Glutamatergic neuron (in vitro differentiated cells): ENCODE results near the gene TMEM225B. TPM values are rescaled to one million over a fixed set of nuclear protein-coding genes. Genes with fewer than 3 reads are reported as not detected.

Experiments
- DNase-seq: peaks from one replicate; pipeline ENCODE4 v3.0.0; 2022
- H3K27ac Mint-ChIP-seq: one replicate; pipeline ENCODE4 v1.8.0; 2020; ENCODE audit warnings: mild to moderate bottlenecking, mixed read lengths, inconsistent platforms; ENCODE audit not compliant: unreplicated experiment
- H3K27me3 Mint-ChIP-seq: one replicate; pipeline ENCODE4 v1.8.0; 2020; ENCODE audit warnings: mild to moderate bottlenecking, moderate library complexity, mixed read lengths, inconsistent platforms; ENCODE audit not compliant: unreplicated experiment
- H3K36me3 Mint-ChIP-seq: one replicate; pipeline ENCODE4 v1.8.0; 2020; ENCODE audit warnings: mild to moderate bottlenecking, mixed read lengths, inconsistent platforms; ENCODE audit not compliant: unreplicated experiment
- H3K4me1 Mint-ChIP-seq: one replicate; pipeline ENCODE4 v1.8.0; 2020; ENCODE audit warnings: mild to moderate bottlenecking, low read depth, mixed read lengths, inconsistent platforms; ENCODE audit not compliant: unreplicated experiment
- H3K4me3 Mint-ChIP-seq: one replicate; pipeline ENCODE4 v1.8.0; 2020; ENCODE audit warnings: mild to moderate bottlenecking, mixed read lengths, inconsistent platforms; ENCODE audit not compliant: unreplicated experiment
- H3K9me3 Mint-ChIP-seq: one replicate; pipeline ENCODE4 v1.8.0; 2020; ENCODE audit warnings: mild to moderate bottlenecking, moderate library complexity, mixed read lengths, inconsistent platforms; ENCODE audit not compliant: unreplicated experiment
- CTCF ChIP-seq: fragments of 200-600 bp; sonication (generic); IDR thresholded peaks from one replicate; pipeline ENCODE4 v1.5.0; 2021; ENCODE audit not compliant: partially characterized antibody, unreplicated experiment
- total RNA-seq: library from RNA; stranded (reverse); fragmentation: NEBNext Ultra II Directional; extraction: Animal tissue kit (Norgen Biotek cat#: 25700); gene quantifications from one replicate; pipeline ENCODE4 v1.2.1, GENCODE V29; 2021; ENCODE audit not compliant: unreplicated experiment

Gene TMEM225B
- total RNA-seq, 1 donor from 2014 or later = 0.66 TPM

GRCh38 chr7:99559175-99559915 lies 38.7 kb upstream of the TMEM225B start:
- TF ChIP-seq CTCF = no peak
- peak overlapping the region; percentile 100 for H3K27ac Mint-ChIP-seq
- H3K4me1 Mint-ChIP-seq = peaks cover 8% of the 10 kb centered on the region
- peak overlapping the region; percentile 97 for H3K4me3 Mint-ChIP-seq
- peaks cover 10% of the 10 kb centered on the region for H3K36me3 Mint-ChIP-seq
- peaks cover 15% of the 10 kb centered on the region for H3K27me3 Mint-ChIP-seq
- DNase-seq = no peak
- H3K9me3 Mint-ChIP-seq = peaks cover 14% of the 10 kb centered on the region

GRCh38 chr7:99560834-99561736 lies 37.0 kb upstream of the TMEM225B start:
- peaks cover 8% of the 10 kb centered on the region for H3K4me1 Mint-ChIP-seq

DNA sequence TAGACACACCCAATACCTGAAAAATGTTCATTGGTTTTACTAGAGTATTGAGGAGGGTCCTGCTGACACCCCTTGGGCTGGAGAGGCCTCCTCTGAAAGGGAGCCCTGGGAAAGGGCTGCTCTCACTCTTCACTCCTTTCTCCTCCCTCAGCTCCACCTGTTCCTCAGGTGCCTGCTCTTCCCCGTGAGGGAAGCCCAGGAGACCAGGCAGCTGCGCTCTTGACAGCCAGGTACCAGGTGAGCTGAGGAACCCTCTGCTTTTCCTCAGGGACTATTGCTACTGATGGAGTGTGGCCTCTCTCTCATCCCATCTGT lies 36.4 kb upstream of the TMEM225B start:
- H3K36me3 Mint-ChIP-seq = peaks cover 10% of the 10 kb centered on the region
- peaks cover 19% of the 10 kb centered on the region for H3K27me3 Mint-ChIP-seq
- peaks cover 8% of the 10 kb centered on the region for H3K4me1 Mint-ChIP-seq
- peaks cover 14% of the 10 kb centered on the region for H3K9me3 Mint-ChIP-seq
- H3K4me3 Mint-ChIP-seq = no peak overlapping the region
- no peak for DNase-seq
- no peak for TF ChIP-seq CTCF
- H3K27ac Mint-ChIP-seq = no peak overlapping the region

More at GRCh38 chr7:99560834-99561736, 37.0 kb upstream of the TMEM225B start:
- Mint-ChIP-seq H3K4me3 (no peak overlapping the region), H3K36me3 (peaks cover 10% of the 10 kb centered on the region), H3K27ac (peak overlapping the region; percentile 89), H3K9me3 (peaks cover 14% of the 10 kb centered on the region), H3K27me3 (peaks cover 19% of the 10 kb centered on the region)
- no peak for DNase-seq
- no peak for TF ChIP-seq CTCF

GRCh38 chr7:99562114-99562784 lies 35.8 kb upstream of the TMEM225B start:
- H3K36me3 Mint-ChIP-seq = peaks cover 10% of the 10 kb centered on the region
- peaks cover 6% of the 10 kb centered on the region for H3K4me1 Mint-ChIP-seq
- DNase-seq = no peak
- no peak overlapping the region for H3K4me3 Mint-ChIP-seq
- no peak overlapping the region for H3K27ac Mint-ChIP-seq
- peaks cover 17% of the 10 kb centered on the region for H3K27me3 Mint-ChIP-seq
- H3K9me3 Mint-ChIP-seq = peaks cover 11% of the 10 kb centered on the region
- no peak for TF ChIP-seq CTCF
